IPS-20b (cell line): Measurements from ENCODE around the gene TWIST1.

Experiments used
- H3K27ac ChIP-seq: one replicate; pipeline ENCODE4 v1.5.1; 2013; ENCODE audit warnings: low read length
- H3K27me3 ChIP-seq: 2 replicates; pipeline ENCODE4 v1.6.1; 2013; ENCODE audit warnings: mild to moderate bottlenecking, low read length, inconsistent platforms; ENCODE audit not compliant: insufficient read depth
- H3K36me3 ChIP-seq: 2 replicates; pipeline ENCODE4 v1.6.1; 2013; ENCODE audit warnings: low read depth, mild to moderate bottlenecking, inconsistent platforms, low read length, moderate library complexity; ENCODE audit not compliant: insufficient read depth
- H3K4me1 ChIP-seq: 2 replicates; pipeline ENCODE4 v1.6.1; 2013; ENCODE audit warnings: mild to moderate bottlenecking, control low read depth, inconsistent platforms, low read length, moderate library complexity; ENCODE audit not compliant: insufficient read depth
- H3K4me3 ChIP-seq: 2 replicates; pipeline ENCODE4 v1.5.1; 2013; ENCODE audit warnings: mild to moderate bottlenecking, low read length, inconsistent platforms
- H3K9ac ChIP-seq: 2 replicates; pipeline ENCODE4 v1.6.1; 2013; ENCODE audit warnings: low read depth, mild to moderate bottlenecking, inconsistent platforms, low read length, moderate library complexity
- H3K9me3 ChIP-seq: 2 replicates; pipeline ENCODE4 v1.6.1; 2013; ENCODE audit warnings: mild to moderate bottlenecking, low read depth, low read length, inconsistent platforms; ENCODE audit not compliant: insufficient read depth

TWIST1 gene

DNA sequence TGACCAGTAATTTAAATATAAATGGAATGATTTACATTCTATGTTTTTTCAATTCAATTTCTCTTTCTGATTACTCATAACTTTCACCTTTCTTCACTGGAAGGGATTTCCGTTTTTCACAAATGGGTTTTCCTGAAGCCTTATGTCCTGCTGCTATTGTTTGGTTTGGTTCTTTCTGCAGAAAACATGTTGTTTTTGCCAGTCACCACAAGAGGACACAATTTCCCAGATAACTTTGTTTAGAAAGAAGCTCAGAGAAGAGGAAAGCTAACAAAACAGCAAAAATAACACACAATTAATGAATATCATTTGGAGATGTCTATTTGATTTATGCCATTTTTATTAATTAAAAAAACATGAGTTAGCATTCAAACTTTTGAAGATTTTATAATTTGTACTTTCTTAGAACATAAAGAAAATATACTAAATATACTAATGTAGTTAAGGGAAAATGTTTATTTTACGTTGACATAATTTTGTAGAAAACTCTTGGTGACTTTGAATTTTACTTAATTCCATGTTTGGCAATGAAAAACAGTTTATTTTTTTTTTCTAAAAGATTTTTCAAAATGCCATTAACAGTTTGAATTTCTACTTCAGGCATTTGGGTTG, 4.6 kb upstream of the TWIST1 start:
- Histone ChIP-seq H3K4me1 (peaks cover 16% of the 10 kb centered on the region), H3K36me3 (no peaks in the 10 kb centered on the region), H3K9me3 (no peaks in the 10 kb centered on the region), H3K27me3 (peaks cover 49% of the 10 kb centered on the region), H3K4me3 (no peak overlapping the region), H3K27ac (no peak overlapping the region), H3K9ac (no peak overlapping the region)

DNA sequence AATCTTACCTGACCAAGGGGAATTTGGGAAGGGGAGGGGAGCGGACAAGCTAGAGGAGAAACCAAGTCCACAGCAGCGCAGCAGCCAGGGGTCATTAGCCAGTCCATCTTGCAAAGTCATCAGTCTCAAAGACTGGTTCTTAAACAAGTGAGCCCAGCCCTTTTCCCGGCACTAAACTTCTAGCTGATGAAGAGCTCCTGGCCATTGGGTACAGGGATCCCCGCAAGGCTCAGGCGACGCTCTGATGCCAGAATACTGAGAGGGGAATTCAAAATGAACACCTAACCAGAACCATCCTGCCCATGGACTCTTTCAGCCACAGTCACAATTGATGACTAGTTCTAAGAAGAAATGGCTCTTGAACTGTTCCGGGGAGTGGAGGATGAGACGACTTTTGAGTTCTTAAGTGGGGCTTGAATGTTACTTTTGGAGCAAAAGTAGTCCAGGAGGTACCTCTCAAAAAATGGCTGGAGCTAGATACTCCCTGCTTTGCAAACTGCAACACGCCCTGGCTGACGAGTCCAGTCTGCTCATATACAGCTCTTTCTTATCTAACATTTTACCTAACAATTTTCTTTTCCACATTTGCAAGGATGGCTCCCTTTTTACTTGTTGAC, 2.5 kb upstream of the TWIST1 start:
- no peak overlapping the region for H3K9ac ChIP-seq
- peaks cover 16% of the 10 kb centered on the region for H3K4me1 ChIP-seq
- H3K36me3 ChIP-seq, result no peaks in the 10 kb centered on the region
- no peaks in the 10 kb centered on the region for H3K9me3 ChIP-seq
- H3K27ac ChIP-seq, result no peak overlapping the region
- no peak overlapping the region for H3K4me3 ChIP-seq
- H3K27me3 ChIP-seq, result peaks cover 68% of the 10 kb centered on the region

DNA sequence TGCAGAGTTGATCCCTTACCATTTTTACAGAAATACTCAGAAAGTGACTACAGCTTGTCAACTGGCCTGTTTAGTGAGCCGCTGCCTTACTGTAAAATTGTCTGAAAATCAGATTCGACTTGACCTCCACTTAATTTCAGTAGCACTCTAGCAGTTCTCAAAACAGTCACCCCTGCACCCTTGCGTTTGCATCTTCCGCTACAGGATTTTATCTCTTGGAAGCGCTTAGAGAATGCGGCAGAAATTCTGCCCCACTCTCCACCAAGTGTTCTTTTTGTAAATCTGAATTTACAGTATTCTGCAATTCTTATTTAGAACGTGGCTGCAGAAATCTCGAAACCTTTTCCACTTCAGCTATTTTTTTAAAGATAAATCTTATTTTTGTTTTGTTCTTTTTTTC, 1.9 kb upstream of the TWIST1 start:
- H3K36me3 ChIP-seq, result no peaks in the 10 kb centered on the region
- peaks cover 16% of the 10 kb centered on the region for H3K4me1 ChIP-seq
- H3K4me3 ChIP-seq, result peak overlapping the region; percentile 64
- H3K27me3 ChIP-seq, result peaks cover 74% of the 10 kb centered on the region
- H3K9me3 ChIP-seq, result no peaks in the 10 kb centered on the region
- no peak overlapping the region for H3K27ac ChIP-seq
- H3K9ac ChIP-seq, result no peak overlapping the region

DNA sequence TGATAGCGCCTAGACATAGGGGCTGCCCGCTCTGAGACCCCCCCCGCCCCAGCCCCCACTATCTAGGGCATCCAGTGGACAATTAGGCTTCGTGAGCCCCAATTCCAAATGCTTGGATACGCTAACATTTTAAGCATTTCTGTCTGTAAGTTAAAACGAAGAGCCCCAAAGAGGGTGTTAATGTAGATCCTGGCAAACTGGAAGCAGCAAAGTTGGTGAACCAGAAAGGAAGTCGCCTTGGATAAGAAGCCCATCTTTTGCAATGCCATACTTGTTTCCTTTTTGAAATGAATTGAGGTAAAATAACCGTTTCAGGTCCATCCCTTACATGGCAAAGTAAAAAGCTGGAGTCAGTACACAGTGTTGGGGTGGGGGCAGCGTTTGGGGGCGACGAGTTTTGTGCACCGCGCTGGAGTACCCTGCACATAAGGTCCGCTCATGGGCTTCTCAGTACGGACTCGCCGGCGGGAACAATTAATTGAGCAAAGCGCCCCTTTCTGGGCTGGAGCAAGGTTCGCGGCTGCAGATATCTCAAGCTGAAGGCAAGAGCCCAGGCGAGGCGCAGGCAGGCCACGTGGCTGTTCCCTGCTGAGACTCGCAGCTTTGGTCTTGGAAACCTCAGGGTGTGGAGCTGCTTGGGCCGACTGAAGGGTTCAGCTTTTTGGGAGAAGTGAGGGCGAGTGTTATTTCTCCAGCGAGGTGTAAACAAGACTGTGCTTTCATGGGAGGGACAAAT, 1.4 kb upstream of the TWIST1 start:
- H3K4me3 ChIP-seq, result peak overlapping the region; percentile 64
- no peak overlapping the region for H3K9ac ChIP-seq
- H3K36me3 ChIP-seq, result no peaks in the 10 kb centered on the region
- H3K4me1 ChIP-seq, result peaks cover 16% of the 10 kb centered on the region
- H3K27ac ChIP-seq, result no peak overlapping the region
- H3K9me3 ChIP-seq, result no peaks in the 10 kb centered on the region
- H3K27me3 ChIP-seq, result peaks cover 80% of the 10 kb centered on the region

DNA sequence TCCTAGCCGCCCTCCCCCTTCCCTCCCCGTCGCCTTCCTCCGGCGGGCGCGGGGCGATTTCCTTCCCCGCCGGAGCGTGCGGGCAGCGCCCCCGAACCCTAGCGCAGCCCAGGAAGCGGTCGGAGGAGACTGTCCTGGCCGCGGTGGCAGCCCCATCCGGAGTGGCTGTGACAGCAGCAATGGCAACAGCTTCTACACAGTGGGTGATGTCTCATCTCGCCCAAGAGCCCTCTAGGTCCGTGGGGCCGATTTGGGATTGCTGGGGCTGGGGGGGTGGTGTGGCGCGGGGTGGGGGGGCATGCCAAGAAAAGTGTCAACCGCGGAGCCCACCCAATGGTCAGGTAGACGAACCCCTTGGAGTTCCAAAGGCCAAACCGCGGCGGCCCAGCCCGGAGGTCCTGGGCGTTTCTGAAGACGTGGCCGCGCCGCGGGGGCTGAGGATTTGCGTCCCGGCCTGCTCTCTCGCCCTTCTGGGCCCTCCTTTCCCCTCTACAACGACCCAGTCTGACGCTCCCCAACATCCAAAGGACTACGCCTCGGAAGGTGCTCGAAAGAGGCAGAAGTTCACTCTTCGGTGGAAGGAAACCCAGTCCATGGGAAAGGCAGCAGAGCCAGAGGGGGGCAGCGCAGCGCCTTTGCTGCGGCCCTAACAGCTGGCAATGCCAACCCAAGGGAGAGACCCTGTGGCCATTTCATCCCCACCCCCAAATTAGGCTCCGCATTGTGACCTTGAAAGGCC, 603 bp upstream of the TWIST1 start:
- Histone ChIP-seq H3K27me3 (peaks cover 88% of the 10 kb centered on the region), H3K9ac (no peak overlapping the region), H3K4me1 (peaks cover 9% of the 10 kb centered on the region; the same call in 1 of the 2 replicates), H3K4me3 (peak overlapping the region; percentile 64), H3K36me3 (no peaks in the 10 kb centered on the region), H3K9me3 (no peaks in the 10 kb centered on the region; the same call in 1 of the 2 replicates), H3K27ac (no peak overlapping the region)

DNA sequence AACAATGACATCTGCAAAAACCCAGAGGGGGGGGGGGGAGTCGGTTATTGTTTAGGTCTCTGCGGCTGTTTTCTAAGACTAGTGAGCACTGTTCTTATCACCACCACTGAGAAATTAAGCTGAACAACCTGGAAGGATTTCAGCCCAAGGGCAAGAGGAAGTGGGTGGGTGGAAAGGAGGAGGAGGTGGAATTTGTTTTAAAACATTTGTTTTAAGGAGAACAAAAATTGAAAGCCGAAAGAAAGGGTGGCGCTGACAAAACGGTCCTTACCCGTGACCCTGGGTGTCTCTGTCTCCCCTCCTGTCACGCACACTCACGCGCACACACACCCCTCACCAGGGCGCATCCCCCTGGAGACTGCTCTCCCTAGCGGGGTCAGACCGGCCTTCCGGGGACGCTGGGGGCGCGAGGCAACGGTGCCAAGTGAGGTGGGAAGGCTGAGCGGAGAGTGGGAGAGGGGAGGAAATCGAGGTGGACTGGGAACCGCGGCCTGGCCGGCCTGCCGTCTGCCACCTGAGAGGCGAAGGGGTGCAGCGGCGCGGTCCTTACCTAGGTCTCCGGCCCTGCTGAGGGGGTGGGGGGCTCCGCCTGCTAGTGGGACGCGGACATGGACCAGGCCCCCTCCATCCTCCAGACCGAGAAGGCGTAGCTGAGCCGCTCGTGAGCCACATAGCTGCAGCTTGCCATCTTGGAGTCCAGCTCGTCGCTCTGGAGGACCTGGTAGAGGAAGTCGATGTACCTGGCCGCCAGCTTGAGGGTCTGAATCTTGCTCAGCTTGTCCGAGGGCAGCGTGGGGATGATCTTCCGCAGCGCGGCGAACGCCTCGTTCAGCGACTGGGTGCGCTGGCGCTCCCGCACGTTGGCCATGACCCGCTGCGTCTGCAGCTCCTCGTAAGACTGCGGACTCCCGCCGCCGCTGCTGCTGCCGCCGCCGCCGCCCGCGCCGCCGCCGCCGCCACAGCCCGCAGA, 1.0 kb downstream of the TWIST1 start:
- Histone ChIP-seq H3K9ac (no peak overlapping the region), H3K4me1 (peaks cover 13% of the 10 kb centered on the region), H3K27me3 (peaks cover 98% of the 10 kb centered on the region), H3K4me3 (peak overlapping the region; percentile 72), H3K9me3 (no peaks in the 10 kb centered on the region; the same call in 1 of the 2 replicates), H3K27ac (no peak overlapping the region), H3K36me3 (no peaks in the 10 kb centered on the region)

DNA sequence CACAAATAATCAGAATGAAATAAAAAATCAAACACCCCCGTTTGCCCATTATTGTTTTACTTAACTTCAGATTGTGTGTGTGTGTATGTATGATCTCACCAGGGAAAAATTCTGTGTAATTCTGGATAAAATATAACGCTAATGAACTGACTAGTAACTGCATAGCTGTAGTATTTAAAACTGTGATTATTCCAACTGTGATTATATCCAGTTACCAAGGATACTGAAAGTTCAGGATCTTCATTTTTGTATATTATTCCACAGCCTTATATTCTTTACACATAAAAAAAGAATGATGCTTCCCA, 2.9 kb downstream of the TWIST1 start:
- H3K4me1 ChIP-seq, result peaks cover 20% of the 10 kb centered on the region
- no peaks in the 10 kb centered on the region; the same call in 1 of the 2 replicates for H3K9me3 ChIP-seq
- no peak overlapping the region for H3K9ac ChIP-seq
- no peak overlapping the region for H3K4me3 ChIP-seq
- H3K36me3 ChIP-seq, result no peaks in the 10 kb centered on the region
- peaks cover 98% of the 10 kb centered on the region for H3K27me3 ChIP-seq
- no peak overlapping the region for H3K27ac ChIP-seq

DNA sequence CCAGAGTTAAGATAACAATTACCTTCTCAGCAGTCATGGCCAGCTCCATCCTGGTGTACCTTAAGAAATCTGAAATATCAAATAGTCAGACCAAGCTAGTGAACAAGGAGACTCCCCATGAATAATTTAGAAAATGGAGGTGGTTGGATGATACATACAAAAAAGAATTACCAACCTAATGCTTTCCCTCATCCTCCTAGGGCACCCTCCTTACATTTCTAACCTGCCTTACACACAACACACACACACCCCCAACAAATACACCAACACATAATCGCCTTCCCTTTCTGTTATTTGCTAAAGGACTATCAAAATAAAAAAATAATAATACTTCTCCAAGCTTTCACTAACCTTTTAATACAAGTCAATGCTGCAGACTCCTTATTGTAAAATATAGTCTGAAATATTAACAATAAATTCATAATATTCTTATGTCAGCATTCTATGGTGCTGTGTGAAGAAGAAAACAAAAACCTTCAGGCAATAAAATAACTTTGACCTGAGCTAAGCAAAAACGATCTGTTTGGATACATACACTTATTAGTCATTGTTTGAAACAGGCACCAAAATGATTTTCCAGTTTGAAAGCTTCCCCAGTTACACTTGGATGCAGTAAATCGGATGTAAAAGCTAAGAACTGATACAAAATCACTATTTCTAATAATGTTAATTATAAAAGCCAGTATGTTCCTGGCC, 3.4 kb downstream of the TWIST1 start:
- no peak overlapping the region for H3K4me3 ChIP-seq
- H3K9ac ChIP-seq, result no peak overlapping the region
- H3K27ac ChIP-seq, result no peak overlapping the region
- H3K9me3 ChIP-seq, result no peaks in the 10 kb centered on the region; the same call in 1 of the 2 replicates
- peaks cover 21% of the 10 kb centered on the region for H3K4me1 ChIP-seq
- H3K36me3 ChIP-seq, result no peaks in the 10 kb centered on the region
- H3K27me3 ChIP-seq, result peaks cover 98% of the 10 kb centered on the region

DNA sequence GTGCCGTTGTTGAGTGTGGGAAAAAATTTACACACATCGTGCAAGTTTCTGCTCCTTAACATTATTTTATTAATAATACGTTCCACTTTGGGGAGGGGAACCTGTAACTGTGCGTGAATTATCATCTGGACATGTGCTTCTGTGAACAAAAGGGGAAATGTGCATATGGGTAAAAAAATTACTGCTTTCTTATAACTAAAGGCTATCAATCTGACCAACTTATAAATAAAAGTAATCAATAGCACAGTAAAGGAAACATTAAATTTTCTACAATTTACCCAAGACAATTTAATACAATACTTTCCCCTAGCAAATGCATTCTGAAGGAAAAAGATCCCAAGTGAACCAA, 4.5 kb downstream of the TWIST1 start:
- H3K9me3 ChIP-seq, result no peaks in the 10 kb centered on the region; the same call in 1 of the 2 replicates
- H3K4me1 ChIP-seq, result peaks cover 25% of the 10 kb centered on the region
- H3K9ac ChIP-seq, result no peak overlapping the region
- H3K27ac ChIP-seq, result no peak overlapping the region
- H3K27me3 ChIP-seq, result peaks cover 98% of the 10 kb centered on the region
- peak overlapping the region; percentile 27; the same call in 1 of the 2 replicates for H3K4me3 ChIP-seq
- no peaks in the 10 kb centered on the region for H3K36me3 ChIP-seq

DNA sequence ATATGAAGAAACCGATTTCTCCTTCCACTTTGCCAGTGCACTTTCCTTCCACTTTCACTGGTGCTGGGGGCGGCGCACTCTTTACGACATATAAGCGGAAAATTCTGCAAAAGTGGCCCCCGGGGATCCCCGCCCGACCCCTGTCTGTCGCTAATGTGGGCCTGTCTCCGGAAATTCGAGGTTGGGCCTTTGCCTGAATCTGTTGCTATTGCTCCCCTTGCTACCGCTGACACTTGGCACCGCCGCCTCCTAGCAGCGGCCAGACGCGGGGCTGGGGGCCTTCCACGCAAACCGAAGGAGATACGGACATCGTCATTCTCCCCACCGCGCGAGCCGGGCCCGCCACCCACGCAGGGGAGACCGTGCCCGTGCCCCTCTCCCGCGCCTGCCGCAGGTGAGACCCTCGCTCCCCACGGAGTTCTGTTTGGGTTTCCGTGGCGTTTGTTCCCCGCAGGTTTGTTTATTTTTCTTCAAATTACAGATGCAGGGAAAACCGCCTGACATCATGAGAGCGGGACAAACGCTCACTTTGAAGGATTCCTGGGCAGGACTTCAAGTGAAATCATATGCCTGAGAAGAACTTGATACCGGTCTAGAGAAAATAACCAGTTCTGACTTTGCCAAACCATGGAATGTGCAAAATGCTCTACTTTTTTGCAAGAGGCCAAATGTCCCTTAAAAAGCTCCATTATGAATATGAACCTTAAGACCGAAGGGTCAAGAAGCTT, 5.0 kb downstream of the TWIST1 start:
- Histone ChIP-seq H3K4me3 (peak overlapping the region; percentile 27; the same call in 1 of the 2 replicates), H3K9me3 (no peaks in the 10 kb centered on the region; the same call in 1 of the 2 replicates), H3K27ac (no peak overlapping the region), H3K9ac (no peak overlapping the region), H3K36me3 (no peaks in the 10 kb centered on the region), H3K4me1 (peaks cover 25% of the 10 kb centered on the region), H3K27me3 (peaks cover 98% of the 10 kb centered on the region)
